ENCODE results near the gene NAPA. TPM values are rescaled to one million over a fixed set of nuclear protein-coding genes. Genes with fewer than 3 reads are reported as not detected.

The NAPA gene
- total RNA-seq, 4 donors from 2014 or later = 106 to 178 (median 125) TPM

GRCh38 chr19:47469719-47470118, 45.1 kb downstream of the NAPA start:
- H3K36me3 ChIP-seq = no peaks in the 10 kb centered on the region
- no peaks in the 10 kb centered on the region for H3K9me3 ChIP-seq
- no peak for DNase-seq
- peaks cover 5 to 90% (median 8%) of the 10 kb centered on the region in 4 donors for H3K27me3 ChIP-seq
- 0 to 7% methylated on average over 1 to 3 of the region's 12 CpGs for WGBS, 2 donors
- intact Hi-C loops (cut with DNase I) = no loop called here
- H3K27ac ChIP-seq = peak overlapping the region in 1 of 4 donors; percentile 6
- TF ChIP-seq, protein P1, sequence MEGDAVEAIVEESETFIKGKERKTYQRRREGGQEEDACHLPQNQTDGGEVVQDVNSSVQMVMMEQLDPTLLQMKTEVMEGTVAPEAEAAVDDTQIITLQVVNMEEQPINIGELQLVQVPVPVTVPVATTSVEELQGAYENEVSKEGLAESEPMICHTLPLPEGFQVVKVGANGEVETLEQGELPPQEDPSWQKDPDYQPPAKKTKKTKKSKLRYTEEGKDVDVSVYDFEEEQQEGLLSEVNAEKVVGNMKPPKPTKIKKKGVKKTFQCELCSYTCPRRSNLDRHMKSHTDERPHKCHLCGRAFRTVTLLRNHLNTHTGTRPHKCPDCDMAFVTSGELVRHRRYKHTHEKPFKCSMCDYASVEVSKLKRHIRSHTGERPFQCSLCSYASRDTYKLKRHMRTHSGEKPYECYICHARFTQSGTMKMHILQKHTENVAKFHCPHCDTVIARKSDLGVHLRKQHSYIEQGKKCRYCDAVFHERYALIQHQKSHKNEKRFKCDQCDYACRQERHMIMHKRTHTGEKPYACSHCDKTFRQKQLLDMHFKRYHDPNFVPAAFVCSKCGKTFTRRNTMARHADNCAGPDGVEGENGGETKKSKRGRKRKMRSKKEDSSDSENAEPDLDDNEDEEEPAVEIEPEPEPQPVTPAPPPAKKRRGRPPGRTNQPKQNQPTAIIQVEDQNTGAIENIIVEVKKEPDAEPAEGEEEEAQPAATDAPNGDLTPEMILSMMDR (IDR thresholded peaks at IDR 0.05) = no peak
- TF ChIP-seq POLR2A (IDR thresholded peaks at IDR 0.05) = no peak
- peaks cover 5 to 32% (median 9%) of the 10 kb centered on the region in 3 donors for H3K4me1 ChIP-seq
- no peak overlapping the region for H3K4me3 ChIP-seq

- Histone ChIP-seq H3K27ac (peak overlapping the region in 1 of 4 donors; percentile 6), H3K9me3 (no peaks in the 10 kb centered on the region), H3K36me3 (no peaks in the 10 kb centered on the region), H3K4me1 (peaks cover 5 to 32% (median 9%) of the 10 kb centered on the region in 3 donors), H3K4me3 (no peak overlapping the region), H3K27me3 (peaks cover 5 to 92% (median 8%) of the 10 kb centered on the region in 4 donors)
- DNase-seq = no peak
- intact Hi-C loops (cut with DNase I) = no loop called here
- TF ChIP-seq, protein P1 (IDR thresholded peaks at IDR 0.05) = no peak
- TF ChIP-seq POLR2A (IDR thresholded peaks at IDR 0.05) = no peak
- 18 to 23% methylated on average over 4 to 6 of the region's 6 CpGs for WGBS, 2 donors
Observed at GRCh38 chr19:47469363-47469700, 45.5 kb downstream of the NAPA start.

- no peak for DNase-seq
- Histone ChIP-seq H3K9me3 (no peaks in the 10 kb centered on the region), H3K27ac (no peak overlapping the region), H3K4me1 (peaks cover 5 to 31% (median 9%) of the 10 kb centered on the region in 3 donors), H3K36me3 (no peaks in the 10 kb centered on the region), H3K4me3 (no peak overlapping the region), H3K27me3 (peaks cover 5 to 93% (median 8%) of the 10 kb centered on the region in 4 donors)
- intact Hi-C loops (cut with DNase I) = no loop called here
- TF ChIP-seq POLR2A (IDR thresholded peaks at IDR 0.05) = no peak
- TF ChIP-seq, protein P1 (IDR thresholded peaks at IDR 0.05) = no peak
- WGBS, 2 donors = 47% methylated on average over 9 of the region's 9 CpGs
Observed at GRCh38 chr19:47467914-47468313, 46.9 kb downstream of the NAPA start.

DNA sequence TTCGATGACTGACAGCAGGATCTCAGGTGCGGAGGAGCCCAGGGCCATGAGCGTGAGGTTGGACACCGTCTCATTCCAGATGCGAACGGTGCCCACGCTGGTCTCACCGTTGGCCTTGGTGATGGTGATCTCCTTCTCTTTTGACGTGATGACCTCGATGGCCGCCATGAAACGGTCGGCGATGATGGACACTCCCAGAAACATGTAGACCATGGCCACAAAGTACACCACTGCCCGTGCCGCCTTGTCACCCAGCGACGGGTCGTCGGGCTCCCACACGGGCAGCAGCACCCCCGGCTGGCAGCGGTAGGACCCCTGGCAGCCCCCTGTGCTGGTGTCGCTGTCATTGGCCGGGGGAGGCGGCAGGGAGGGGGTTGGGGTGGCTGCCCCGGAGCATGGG, 48.9 kb downstream of the NAPA start:
- H3K4me3 ChIP-seq = no peak overlapping the region
- no peaks in the 10 kb centered on the region for H3K36me3 ChIP-seq
- peaks cover 0 to 89% (median 0%) of the 10 kb centered on the region in 4 donors for H3K27me3 ChIP-seq
- H3K27ac ChIP-seq = no peak overlapping the region
- no peak for DNase-seq
- H3K9me3 ChIP-seq = no peaks in the 10 kb centered on the region
- 82 to 90% methylated on average over 4 to 21 of the region's 27 CpGs for WGBS, 2 donors
- no peak for TF ChIP-seq POLR2A (IDR thresholded peaks at IDR 0.05)
- TF ChIP-seq, protein P1 (IDR thresholded peaks at IDR 0.05) = no peak
- peaks cover 0 to 13% (median 0%) of the 10 kb centered on the region in 3 donors for H3K4me1 ChIP-seq
- intact Hi-C loops (cut with DNase I) = no loop called here

DNA sequence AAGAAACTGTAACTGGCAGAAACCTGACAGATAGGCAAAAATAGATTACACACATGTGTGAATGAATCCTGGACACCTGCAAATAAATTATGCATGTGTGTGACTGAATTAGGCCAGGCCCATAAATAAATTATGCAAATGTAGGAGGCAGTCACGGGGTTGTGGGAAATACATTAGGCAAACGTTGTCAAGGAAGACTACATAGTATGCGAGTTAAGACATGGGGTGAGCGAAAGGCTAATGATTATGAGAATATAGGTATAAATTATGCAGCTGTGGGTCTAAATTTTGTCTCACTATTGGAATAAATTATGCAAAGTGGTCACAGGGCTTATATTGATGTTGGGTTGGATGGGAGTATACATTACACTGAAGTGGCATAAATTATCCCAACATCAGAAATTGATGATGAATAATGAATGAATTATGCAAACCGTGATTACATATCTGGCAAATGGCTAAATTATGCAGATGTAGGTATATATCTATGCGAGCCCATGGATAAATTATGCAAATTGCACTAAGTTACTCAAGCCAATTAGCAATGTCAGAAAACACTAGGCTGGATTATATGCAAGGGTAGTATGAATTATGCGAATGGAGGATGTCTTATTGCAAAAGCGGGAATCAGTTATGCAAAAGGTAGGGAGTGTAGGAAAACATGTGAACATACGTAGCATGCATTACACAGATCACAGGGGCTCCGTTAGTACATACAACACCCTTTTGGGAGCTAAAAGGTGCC, 50.0 kb downstream of the NAPA start:
- Histone ChIP-seq H3K9me3 (no peaks in the 10 kb centered on the region), H3K27ac (no peak overlapping the region), H3K27me3 (peaks cover 0 to 89% (median 0%) of the 10 kb centered on the region in 4 donors), H3K4me1 (peaks cover 0 to 4% (median 0%) of the 10 kb centered on the region in 3 donors), H3K36me3 (no peaks in the 10 kb centered on the region), H3K4me3 (no peak overlapping the region)
- DNase-seq = no peak
- 56 to 59% methylated on average over 10 of the region's 10 CpGs for WGBS, 2 donors
- TF ChIP-seq POLR2A (IDR thresholded peaks at IDR 0.05) = no peak
- TF ChIP-seq, protein P1 (IDR thresholded peaks at IDR 0.05) = no peak
- intact Hi-C loops (cut with DNase I) = no loop called here
